HepG2 (cell line): ENCODE results near the gene ELOVL2. TPM values are rescaled to one million over a fixed set of nuclear protein-coding genes. Genes with fewer than 3 reads are reported as not detected.

Experiments
- ATAC-seq: fragments of 200-7000 bp; cut with Tn5 transposase; 3 replicates; pipeline ENCODE4 v1.9.1; 2020; ENCODE audit warnings: mild to moderate bottlenecking, moderate library complexity
- BruUV-seq: library from RNA; stranded (reverse); fragments of 400-500 nt; replicated peaks from 2 replicates; lab custom pipeline; 2021; lab: Mats Ljungman, UMichigan
- CTCF ChIA-PET: fragments of 300-600 bp; formaldehyde crosslinking; extraction: SDS; loops from one replicate; lab custom pipeline; 2021; ENCODE audit warnings: low total read pairs, inconsistent platforms, low intra/inter-chr PET ratio; lab: Yijun Ruan, JAX
- POLR2A ChIA-PET: fragments of 350-600 bp; sonication (Branson Sonifier 250); formaldehyde crosslinking; loops from one replicate; lab custom pipeline; 2020; ENCODE audit warnings: antibody characterized with exemption, inconsistent platforms; lab: Yijun Ruan, JAX
- DNase-seq: peaks from one replicate; pipeline ENCODE4 v3.0.0-alpha.2; 2015; ENCODE audit warnings: low spot score
- FAIRE-seq: peaks from 3 replicates; lab custom pipeline; 2011; peaks lifted over from hg19 to GRCh38; lab: Jason Lieb, UNC
- H2AFZ ChIP-seq: one replicate; pipeline ENCODE4 v1.6.1; 2011; ENCODE audit warnings: low read length, inconsistent platforms
- H3K27ac ChIP-seq: fragments of 300-600 bp; 3 replicates; pipeline ENCODE4 v1.8.0; 2011; ENCODE audit warnings: mixed run types, mild to moderate bottlenecking, mixed read lengths, low read length, inconsistent platforms; ENCODE audit not compliant: insufficient read depth; ENCODE audit errors: extremely low read length
- H3K27me3 ChIP-seq, 2 experiments: fragments of 200-600 bp in 1 of 2; 2 replicates in 1 of 2; 3 replicates in 1 of 2; pipeline versions ENCODE4 v1.6.0 to v1.8.0; 2011; ENCODE audit warnings: low read length in 2 of 2, mild to moderate bottlenecking in 2 of 2, moderate library complexity in 2 of 2, inconsistent platforms in 1 of 2; ENCODE audit not compliant: insufficient read depth in 2 of 2, control insufficient read depth in 1 of 2
- H3K36me3 ChIP-seq, 2 experiments: fragments of 200-600 bp in 1 of 2; replicated peaks in 1 of 2; 2 replicates in 1 of 2; 3 replicates in 1 of 2; pipeline versions ENCODE4 v1.5.1 to v1.8.0; 2011; ENCODE audit warnings: low read length in 2 of 2, inconsistent platforms in 1 of 2; ENCODE audit not compliant: insufficient read depth in 2 of 2, control insufficient read depth in 1 of 2
- H3K4me1 ChIP-seq: 2 replicates; pipeline ENCODE4 v1.5.1; 2012; ENCODE audit warnings: low read length, inconsistent platforms; ENCODE audit not compliant: insufficient read depth
- H3K4me2 ChIP-seq: 2 replicates; pipeline ENCODE4 v1.6.0; 2011; ENCODE audit warnings: low read depth, low read length, inconsistent platforms
- H3K4me3 ChIP-seq, 3 experiments: fragments of 200-600 bp in 1 of 3; sonication (generic), shearing (Covaris generic) in 1 of 3; replicated peaks in 1 of 3; 2 replicates each; pipeline ENCODE4 v1.5.1; 2011 to 2016; ENCODE audit warnings: low read length in 3 of 3, inconsistent platforms in 2 of 3, low read depth in 2 of 3, mild to moderate bottlenecking in 2 of 3, control low read depth in 1 of 3, mixed read lengths in 1 of 3; ENCODE audit not compliant: insufficient read depth in 1 of 3
- H3K79me2 ChIP-seq: one replicate; pipeline ENCODE4 v1.6.1; 2011; ENCODE audit warnings: low read length, inconsistent platforms; ENCODE audit not compliant: insufficient read depth
- H3K9ac ChIP-seq: 2 replicates; pipeline ENCODE4 v1.6.0; 2011; ENCODE audit warnings: mild to moderate bottlenecking, low read depth, low read length, inconsistent platforms; ENCODE audit not compliant: insufficient read depth
- H3K9me3 ChIP-seq: 2 replicates; pipeline ENCODE4 v1.5.1; 2012; ENCODE audit warnings: mild to moderate bottlenecking, low read length
- H4K20me1 ChIP-seq: 2 replicates; pipeline ENCODE4 v1.6.0; 2011; ENCODE audit warnings: inconsistent platforms, mild to moderate bottlenecking, low read length, moderate library complexity; ENCODE audit not compliant: insufficient read depth
- CTCF ChIP-seq: sonication (generic); formaldehyde crosslinking; IDR thresholded peaks from 2 replicates; pipeline ENCODE4 v1.5.0; 2020; ENCODE audit warnings: mild to moderate bottlenecking, missing genetic modification reagents, moderate library complexity
- GMEB1 ChIP-seq: sonication (generic); formaldehyde crosslinking; IDR thresholded peaks from 2 replicates; pipeline ENCODE4 v1.5.1; 2020; ENCODE audit warnings: missing genetic modification reagents, mild to moderate bottlenecking, borderline replicate concordance
- NR2C2 ChIP-seq: sonication (generic); formaldehyde crosslinking; IDR thresholded peaks from 2 replicates; pipeline ENCODE4 v1.4.0; 2020; ENCODE audit warnings: missing genetic modification reagents, mild to moderate bottlenecking, moderate library complexity, borderline replicate concordance
- RAD21 ChIP-seq: fragments of 450-650 bp; formaldehyde crosslinking; IDR thresholded peaks from 2 replicates; pipeline ENCODE4 v1.5.0; 2020; ENCODE audit warnings: mild to moderate bottlenecking
- RXRA ChIP-seq: sonication (generic); formaldehyde crosslinking; IDR thresholded peaks from 2 replicates; pipeline ENCODE4 v1.5.1; 2020; ENCODE audit warnings: missing genetic modification reagents
- ZFY ChIP-seq: sonication (generic); formaldehyde crosslinking; IDR thresholded peaks from 2 replicates; pipeline ENCODE4 v1.4.0; 2020; ENCODE audit warnings: missing genetic modification reagents
- ZNF17 ChIP-seq: sonication (generic); formaldehyde crosslinking; IDR thresholded peaks from 2 replicates; pipeline ENCODE4 v1.5.0; 2020; ENCODE audit warnings: mild to moderate bottlenecking, missing genetic modification reagents
- ZNF788 ChIP-seq: sonication (generic); formaldehyde crosslinking; IDR thresholded peaks from 2 replicates; pipeline ENCODE4 v1.5.0; 2020; ENCODE audit warnings: mild to moderate bottlenecking, missing genetic modification reagents, borderline replicate concordance
- WGBS: methylation state at CpG from one replicate; pipeline ENCODE4 v1.1.6; 2017; ENCODE audit warnings: low lambda C conversion rate; 5-methylcytosine and 5-hydroxymethylcytosine counted together
- in situ Hi-C: cut with HindIII; loops from 2 replicates; pipeline ENCODE4 v1.10.0; 2017; ENCODE audit warnings: low pct_unique_long_range_greater_than_20kb; ENCODE audit not compliant: extremely low pct_ligation_motif_present
- intact Hi-C: fragments of 100-400 bp; cut with micrococcal nuclease; formaldehyde crosslinking; loops from one replicate; pipeline ENCODE4 v1.10.0; 2022; ENCODE audit not compliant: unreplicated experiment
- polyA plus RNA-seq, 8 experiments: library from polyadenylated mRNA; depleted of rRNA in 3 of 8; stranded (reverse) in 7 of 8; unstranded in 1 of 8; fragments of >200 nt; fragmentation: Illumina TruSeq in 4 of 8; extraction: Trizol in 4 of 8; gene quantifications; 2 replicates each; pipeline versions ENCODE4 v1.2.1 to v1.2.3, GENCODE V29; 2011 to 2016; ENCODE audit warnings: low read depth in 4 of 8, missing spikeins in 1 of 8, mixed read lengths in 1 of 8; ENCODE audit not compliant: insufficient read depth in 1 of 8
- total RNA-seq, 5 experiments: library from RNA; depleted of rRNA; stranded (reverse); fragments of >200 nt; fragmentation: Illumina TruSeq; extraction: Trizol; gene quantifications; 2 replicates each; pipeline ENCODE4 v1.2.3, GENCODE V29; 2016; ENCODE audit warnings: low read depth in 1 of 5
- TF ChIP-seq, protein P1 (sequence below): sonication (generic); formaldehyde crosslinking; IDR thresholded peaks from 2 replicates; pipeline ENCODE4 v1.4.0; 2020; ENCODE audit warnings: missing genetic modification reagents, borderline replicate concordance
- TF ChIP-seq, protein P2 (sequence below): sonication (generic); formaldehyde crosslinking; IDR thresholded peaks from 2 replicates; pipeline ENCODE4 v1.9.0; 2021; ENCODE audit warnings: mild to moderate bottlenecking, missing genetic modification reagents

Gene ELOVL2
- total and polyA plus RNA-seq, 2 of the 13 experiments (the other 11 are each of a cell fraction or from before 2014, with no cell fraction given): 43.6 to 65.4 TPM

- in situ Hi-C loops (loop anchor here (5.0 to 10.0 kb wide), 5 partner anchors 58 to 623 kb away; partner anchors contain the start of gene ELOVL2), intact Hi-C loops (loop anchor here (1.0 to 10.0 kb wide), 5 partner anchors 90 to 542 kb away; partner anchors contain the start of genes ELOVL2 and NEDD9)
- H3K4me3 ChIP-seq: no peak overlapping the region; a peak in 1 of 6 replicates
- H3K79me2 ChIP-seq: no peaks in the 10 kb centered on the region
- H3K9me3 ChIP-seq: no peaks in the 10 kb centered on the region
- peak overlapping the region; percentile 63 for H3K4me2 ChIP-seq
- H3K27me3 ChIP-seq: no peaks in the 10 kb centered on the region
- ChIA-PET CTCF (interaction anchor here (0.7 to 10.6 kb wide), 6 partner anchors 58 to 621 kb away, joined by 3 to 309 read pairs (median 7); partner anchors contain the start of gene ELOVL2), POLR2A (interaction anchor here (0.8 to 2.2 kb wide), 15 partner anchors 8 to 542 kb away, joined by 3 to 29 read pairs (median 5); partner anchors contain the start of genes ELOVL2 and SMIM13)
- H3K4me1 ChIP-seq: peaks cover 89% of the 10 kb centered on the region
- peak; percentile 76 for ATAC-seq
- peak; percentile 82 for DNase-seq
- BruUV-seq: no TSS peak
- FAIRE-seq: peak; percentile 85
- no peak overlapping the region for H3K9ac ChIP-seq
- H3K36me3 ChIP-seq: no peaks in the 10 kb centered on the region
- no peaks in the 10 kb centered on the region for H4K20me1 ChIP-seq
- H3K27ac ChIP-seq: no peak overlapping the region
- H2AFZ ChIP-seq: peak overlapping the region; percentile 68
- 20% methylated on average over 14 of the region's 15 CpGs for WGBS
- peak; percentile 99 for TF ChIP-seq CTCF
- peak; percentile 96 for TF ChIP-seq RAD21 (CRISPR knock-in tag)
- TF ChIP-seq RXRA (CRISPR knock-in tag): peak; percentile 64; the same call in 1 of the 2 replicates
- TF ChIP-seq, protein P1, sequence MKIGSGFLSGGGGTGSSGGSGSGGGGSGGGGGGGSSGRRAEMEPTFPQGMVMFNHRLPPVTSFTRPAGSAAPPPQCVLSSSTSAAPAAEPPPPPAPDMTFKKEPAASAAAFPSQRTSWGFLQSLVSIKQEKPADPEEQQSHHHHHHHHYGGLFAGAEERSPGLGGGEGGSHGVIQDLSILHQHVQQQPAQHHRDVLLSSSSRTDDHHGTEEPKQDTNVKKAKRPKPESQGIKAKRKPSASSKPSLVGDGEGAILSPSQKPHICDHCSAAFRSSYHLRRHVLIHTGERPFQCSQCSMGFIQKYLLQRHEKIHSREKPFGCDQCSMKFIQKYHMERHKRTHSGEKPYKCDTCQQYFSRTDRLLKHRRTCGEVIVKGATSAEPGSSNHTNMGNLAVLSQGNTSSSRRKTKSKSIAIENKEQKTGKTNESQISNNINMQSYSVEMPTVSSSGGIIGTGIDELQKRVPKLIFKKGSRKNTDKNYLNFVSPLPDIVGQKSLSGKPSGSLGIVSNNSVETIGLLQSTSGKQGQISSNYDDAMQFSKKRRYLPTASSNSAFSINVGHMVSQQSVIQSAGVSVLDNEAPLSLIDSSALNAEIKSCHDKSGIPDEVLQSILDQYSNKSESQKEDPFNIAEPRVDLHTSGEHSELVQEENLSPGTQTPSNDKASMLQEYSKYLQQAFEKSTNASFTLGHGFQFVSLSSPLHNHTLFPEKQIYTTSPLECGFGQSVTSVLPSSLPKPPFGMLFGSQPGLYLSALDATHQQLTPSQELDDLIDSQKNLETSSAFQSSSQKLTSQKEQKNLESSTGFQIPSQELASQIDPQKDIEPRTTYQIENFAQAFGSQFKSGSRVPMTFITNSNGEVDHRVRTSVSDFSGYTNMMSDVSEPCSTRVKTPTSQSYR (CRISPR knock-in tag): peak; percentile 73; the same call in 1 of the 2 replicates
- TF ChIP-seq, protein P2, sequence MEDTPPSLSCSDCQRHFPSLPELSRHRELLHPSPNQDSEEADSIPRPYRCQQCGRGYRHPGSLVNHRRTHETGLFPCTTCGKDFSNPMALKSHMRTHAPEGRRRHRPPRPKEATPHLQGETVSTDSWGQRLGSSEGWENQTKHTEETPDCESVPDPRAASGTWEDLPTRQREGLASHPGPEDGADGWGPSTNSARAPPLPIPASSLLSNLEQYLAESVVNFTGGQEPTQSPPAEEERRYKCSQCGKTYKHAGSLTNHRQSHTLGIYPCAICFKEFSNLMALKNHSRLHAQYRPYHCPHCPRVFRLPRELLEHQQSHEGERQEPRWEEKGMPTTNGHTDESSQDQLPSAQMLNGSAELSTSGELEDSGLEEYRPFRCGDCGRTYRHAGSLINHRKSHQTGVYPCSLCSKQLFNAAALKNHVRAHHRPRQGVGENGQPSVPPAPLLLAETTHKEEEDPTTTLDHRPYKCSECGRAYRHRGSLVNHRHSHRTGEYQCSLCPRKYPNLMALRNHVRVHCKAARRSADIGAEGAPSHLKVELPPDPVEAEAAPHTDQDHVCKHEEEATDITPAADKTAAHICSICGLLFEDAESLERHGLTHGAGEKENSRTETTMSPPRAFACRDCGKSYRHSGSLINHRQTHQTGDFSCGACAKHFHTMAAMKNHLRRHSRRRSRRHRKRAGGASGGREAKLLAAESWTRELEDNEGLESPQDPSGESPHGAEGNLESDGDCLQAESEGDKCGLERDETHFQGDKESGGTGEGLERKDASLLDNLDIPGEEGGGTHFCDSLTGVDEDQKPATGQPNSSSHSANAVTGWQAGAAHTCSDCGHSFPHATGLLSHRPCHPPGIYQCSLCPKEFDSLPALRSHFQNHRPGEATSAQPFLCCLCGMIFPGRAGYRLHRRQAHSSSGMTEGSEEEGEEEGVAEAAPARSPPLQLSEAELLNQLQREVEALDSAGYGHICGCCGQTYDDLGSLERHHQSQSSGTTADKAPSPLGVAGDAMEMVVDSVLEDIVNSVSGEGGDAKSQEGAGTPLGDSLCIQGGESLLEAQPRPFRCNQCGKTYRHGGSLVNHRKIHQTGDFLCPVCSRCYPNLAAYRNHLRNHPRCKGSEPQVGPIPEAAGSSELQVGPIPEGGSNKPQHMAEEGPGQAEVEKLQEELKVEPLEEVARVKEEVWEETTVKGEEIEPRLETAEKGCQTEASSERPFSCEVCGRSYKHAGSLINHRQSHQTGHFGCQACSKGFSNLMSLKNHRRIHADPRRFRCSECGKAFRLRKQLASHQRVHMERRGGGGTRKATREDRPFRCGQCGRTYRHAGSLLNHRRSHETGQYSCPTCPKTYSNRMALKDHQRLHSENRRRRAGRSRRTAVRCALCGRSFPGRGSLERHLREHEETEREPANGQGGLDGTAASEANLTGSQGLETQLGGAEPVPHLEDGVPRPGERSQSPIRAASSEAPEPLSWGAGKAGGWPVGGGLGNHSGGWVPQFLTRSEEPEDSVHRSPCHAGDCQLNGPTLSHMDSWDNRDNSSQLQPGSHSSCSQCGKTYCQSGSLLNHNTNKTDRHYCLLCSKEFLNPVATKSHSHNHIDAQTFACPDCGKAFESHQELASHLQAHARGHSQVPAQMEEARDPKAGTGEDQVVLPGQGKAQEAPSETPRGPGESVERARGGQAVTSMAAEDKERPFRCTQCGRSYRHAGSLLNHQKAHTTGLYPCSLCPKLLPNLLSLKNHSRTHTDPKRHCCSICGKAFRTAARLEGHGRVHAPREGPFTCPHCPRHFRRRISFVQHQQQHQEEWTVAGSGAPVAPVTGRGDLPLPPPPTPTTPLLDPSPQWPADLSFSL (CRISPR knock-in tag): peak; percentile 51; the same call in 1 of the 2 replicates
- TF ChIP-seq NR2C2: no peak
- TF ChIP-seq GMEB1 (CRISPR knock-in tag): peak; percentile 49; the same call in 1 of the 2 replicates
- peak; percentile 79; the same call in 1 of the 2 replicates for TF ChIP-seq ZNF788
- TF ChIP-seq ZFY: peak; percentile 54; the same call in 1 of the 2 replicates
- no peak for TF ChIP-seq ZNF17 (CRISPR knock-in tag)
These were observed 89.5 kb downstream of the ELOVL2 start for GRCh38 chr6:10954590-10955010.
